Fibroblast of mammary gland (primary cell): ENCODE data around the gene PNMA8B.

Experiments
- DNase-seq: peaks from one replicate; pipeline ENCODE4 v3.0.0-alpha.2; 2010; ENCODE audit warnings: low read depth
- H3K4me3 ChIP-seq: 2 replicates; pipeline ENCODE4 v1.5.1; 2011; ENCODE audit warnings: low read depth, mild to moderate bottlenecking, low read length, moderate library complexity; ENCODE audit not compliant: control insufficient read depth
- CTCF ChIP-seq: conservative IDR thresholded peaks from 2 replicates; pipeline ENCODE4 v1.5.1; 2011; ENCODE audit warnings: low read depth, low read length, inconsistent platforms; ENCODE audit not compliant: control insufficient read depth, insufficient read depth

The PNMA8B gene

GRCh38 chr19:46492841-46493235 is 2.8 kb downstream of the PNMA8B start:
- H3K4me3 ChIP-seq, result no peak overlapping the region
- no peak for TF ChIP-seq CTCF
- DNase-seq, result no peak

DNA sequence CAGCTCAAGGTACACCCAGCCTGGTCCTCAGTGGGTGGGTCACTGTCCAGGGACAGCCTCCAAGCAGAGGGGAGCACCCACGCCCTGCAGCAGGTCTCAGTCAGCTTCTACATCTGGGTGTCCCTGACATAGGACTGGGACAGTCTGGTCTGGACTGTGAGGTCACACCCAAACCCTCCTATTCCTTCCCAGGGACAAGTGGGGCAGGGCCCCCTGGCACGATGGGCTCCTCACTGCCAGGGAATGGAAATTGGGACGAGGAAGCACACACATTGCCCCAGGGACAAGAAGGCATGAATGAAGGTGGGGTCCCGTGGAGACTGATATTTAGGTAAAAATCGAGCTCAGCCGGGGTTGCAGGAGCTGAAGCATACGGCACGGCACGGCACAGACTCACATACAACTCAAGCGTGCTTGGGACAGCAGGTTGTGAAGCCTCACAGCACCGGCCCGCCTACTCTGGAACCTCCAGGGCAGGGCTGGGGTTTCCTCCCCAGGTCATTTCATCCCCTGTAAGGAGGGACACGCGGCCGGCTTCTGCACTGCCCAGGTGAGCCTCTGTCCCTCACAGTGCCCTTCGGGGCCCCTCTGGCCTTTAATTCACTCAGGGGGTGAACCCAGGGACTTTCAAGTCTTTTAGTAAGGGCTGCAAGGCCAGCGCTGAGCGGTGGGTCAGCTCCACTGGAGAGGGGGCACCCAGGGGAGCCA is 3.5 kb downstream of the PNMA8B start:
- no peak for DNase-seq
- H3K4me3 ChIP-seq, result no peak overlapping the region
- TF ChIP-seq CTCF, result no peak

- no peak overlapping the region for H3K4me3 ChIP-seq
- no peak for TF ChIP-seq CTCF
- DNase-seq, result no peak
Measured at GRCh38 chr19:46490774-46491173, 4.9 kb downstream of the PNMA8B start.

DNA sequence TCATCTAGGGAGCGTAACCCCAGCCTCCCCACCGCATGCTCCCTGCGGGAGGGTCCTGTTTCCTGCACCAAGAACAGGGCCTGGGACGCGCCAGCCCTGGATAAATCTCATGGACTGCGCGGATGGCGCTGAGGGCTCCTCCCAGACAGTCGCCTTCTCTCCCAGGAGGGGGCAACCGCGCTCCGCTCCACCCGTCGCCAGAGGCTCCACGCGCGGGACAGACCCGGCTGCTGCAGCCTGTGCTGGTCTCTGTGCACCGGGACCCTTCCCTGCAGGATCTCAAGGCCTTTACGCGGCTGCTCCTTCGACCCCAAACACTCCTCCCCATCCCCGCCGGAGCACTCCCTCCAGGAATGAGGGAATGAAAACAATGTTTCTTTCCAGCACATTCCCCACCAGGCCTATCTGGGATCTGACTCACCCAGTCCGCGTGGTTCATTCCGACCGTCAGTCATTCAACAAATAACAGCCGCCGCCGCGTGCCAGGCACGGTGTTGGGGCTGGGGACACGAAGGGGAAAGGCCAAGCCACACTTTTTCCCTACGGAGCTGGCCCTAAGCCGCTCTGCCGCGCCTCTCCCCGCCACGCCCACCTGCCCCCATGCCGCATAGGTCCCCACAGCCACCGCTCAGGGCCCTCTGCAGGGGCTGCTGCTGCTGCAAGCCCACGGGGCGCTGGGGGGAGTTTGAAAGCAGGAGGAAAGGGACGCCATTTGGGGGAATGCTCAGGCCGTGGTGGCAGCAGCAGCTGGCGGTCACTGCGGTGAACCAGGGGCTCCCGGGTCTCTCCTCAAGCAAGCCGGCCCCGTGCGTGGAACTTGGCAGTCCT is 6.0 kb downstream of the PNMA8B start:
- peak; percentile 69 for DNase-seq
- peak; percentile 11 for TF ChIP-seq CTCF
- no peak overlapping the region for H3K4me3 ChIP-seq

DNA sequence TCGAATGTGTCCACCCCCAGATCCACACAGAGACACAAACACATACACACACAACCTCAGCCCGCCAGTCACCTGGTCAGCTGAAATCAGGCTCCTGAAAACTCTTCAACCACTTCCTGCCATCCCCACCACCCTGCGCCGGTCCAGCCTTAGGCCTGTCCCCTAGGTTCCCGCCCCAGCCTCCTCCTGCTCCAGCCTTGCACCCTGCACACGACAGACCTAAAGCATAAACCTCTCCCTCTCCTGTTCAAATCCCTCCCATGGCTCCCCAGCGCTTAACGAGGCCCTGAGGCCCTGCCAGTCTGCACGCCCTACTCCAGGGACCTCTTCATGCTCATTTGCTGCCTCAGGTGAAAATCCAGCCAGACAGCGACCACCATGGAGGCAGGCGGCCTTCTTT is 7.1 kb downstream of the PNMA8B start:
- no peak for DNase-seq
- no peak overlapping the region for H3K4me3 ChIP-seq
- no peak for TF ChIP-seq CTCF

GRCh38 chr19:46487802-46488445 is 7.7 kb downstream of the PNMA8B start:
- peak; percentile 71 for DNase-seq
- peak overlapping the region; percentile 38 for H3K4me3 ChIP-seq
- TF ChIP-seq CTCF, result peak; percentile 88
